Parathyroid adenoma (tissue), 2 donors: ENCODE measurements around the gene LRRC15.

ENCODE experiments used
- H2AFZ ChIP-seq: fragments of 300-600 bp; sonication (generic); one replicate; pipeline ENCODE4 v1.7.0; 2017; ENCODE audit warnings: antibody characterized with exemption, mild to moderate bottlenecking
- H3K27ac ChIP-seq: fragments of 300-600 bp; sonication (generic); one replicate; pipeline ENCODE4 v1.7.0; 2017
- H3K27me3 ChIP-seq: fragments of 300-600 bp; sonication (generic); one replicate; pipeline ENCODE4 v1.7.0; 2017; ENCODE audit warnings: low read length; ENCODE audit not compliant: control insufficient read depth, insufficient read depth
- H3K36me3 ChIP-seq: fragments of 300-600 bp; sonication (generic); one replicate; pipeline ENCODE4 v1.7.0; 2017; ENCODE audit warnings: low read length; ENCODE audit not compliant: control insufficient read depth, insufficient read depth
- H3K4me1 ChIP-seq: fragments of 300-600 bp; sonication (generic); one replicate; pipeline ENCODE4 v1.7.0; 2017; ENCODE audit warnings: control low read depth
- H3K4me2 ChIP-seq: fragments of 300-600 bp; sonication (generic); one replicate; pipeline ENCODE4 v1.7.0; 2017; ENCODE audit warnings: low read length
- H3K4me3 ChIP-seq: fragments of 300-600 bp; sonication (generic); one replicate; pipeline ENCODE4 v1.7.0; 2017; ENCODE audit warnings: low read depth, low read length
- H3K79me2 ChIP-seq: fragments of 300-600 bp; sonication (generic); one replicate; pipeline ENCODE4 v1.7.0; 2017; ENCODE audit warnings: control low read depth
- H3K9ac ChIP-seq: fragments of 300-600 bp; sonication (generic); one replicate; pipeline ENCODE4 v1.7.0; 2017; ENCODE audit warnings: mild to moderate bottlenecking
- H3K9me3 ChIP-seq: fragments of 300-600 bp; sonication (generic); one replicate; pipeline ENCODE4 v1.7.0; 2017; ENCODE audit warnings: low read length; ENCODE audit not compliant: control insufficient read depth
- CTCF ChIP-seq: fragments of 300-600 bp; sonication (generic); IDR thresholded peaks from one replicate; pipeline ENCODE4 v1.7.0; 2017; ENCODE audit warnings: antibody characterized with exemption, mild to moderate bottlenecking
- donor health status: primary hyperparathyroidism.

The LRRC15 gene

GRCh38 chr3:194379651-194380050 lies 10.1 kb upstream of the LRRC15 start:
- H3K4me2 ChIP-seq, result no peak overlapping the region
- H3K27me3 ChIP-seq, result no peaks in the 10 kb centered on the region
- no peaks in the 10 kb centered on the region for H3K36me3 ChIP-seq
- no peaks in the 10 kb centered on the region for H3K79me2 ChIP-seq
- no peak overlapping the region for H3K4me3 ChIP-seq
- no peaks in the 10 kb centered on the region for H3K4me1 ChIP-seq
- H2AFZ ChIP-seq, result no peak overlapping the region
- no peak overlapping the region for H3K9ac ChIP-seq
- no peak for TF ChIP-seq CTCF
- H3K27ac ChIP-seq, result no peak overlapping the region
- H3K9me3 ChIP-seq, result no peaks in the 10 kb centered on the region

GRCh38 chr3:194379231-194379630 lies 9.7 kb upstream of the LRRC15 start:
- no peaks in the 10 kb centered on the region for H3K79me2 ChIP-seq
- no peak overlapping the region for H3K4me2 ChIP-seq
- no peak overlapping the region for H3K9ac ChIP-seq
- no peak overlapping the region for H3K27ac ChIP-seq
- H3K4me1 ChIP-seq, result no peaks in the 10 kb centered on the region
- no peak overlapping the region for H2AFZ ChIP-seq
- no peaks in the 10 kb centered on the region for H3K36me3 ChIP-seq
- no peaks in the 10 kb centered on the region for H3K27me3 ChIP-seq
- no peaks in the 10 kb centered on the region for H3K9me3 ChIP-seq
- TF ChIP-seq CTCF, result no peak
- no peak overlapping the region for H3K4me3 ChIP-seq

- Histone ChIP-seq H3K79me2 (no peaks in the 10 kb centered on the region), H3K27me3 (no peaks in the 10 kb centered on the region), H3K9me3 (no peaks in the 10 kb centered on the region), H3K27ac (no peak overlapping the region), H2AFZ (no peak overlapping the region), H3K4me3 (no peak overlapping the region), H3K36me3 (no peaks in the 10 kb centered on the region), H3K4me2 (no peak overlapping the region), H3K4me1 (no peaks in the 10 kb centered on the region), H3K9ac (no peak overlapping the region)
- TF ChIP-seq CTCF, result no peak
Observed at GRCh38 chr3:194377708-194378107, 8.2 kb upstream of the LRRC15 start.

- Histone ChIP-seq H3K79me2 (no peaks in the 10 kb centered on the region), H2AFZ (no peak overlapping the region), H3K4me3 (no peak overlapping the region), H3K9ac (no peak overlapping the region), H3K4me1 (no peaks in the 10 kb centered on the region), H3K4me2 (no peak overlapping the region), H3K27ac (no peak overlapping the region), H3K36me3 (no peaks in the 10 kb centered on the region), H3K27me3 (no peaks in the 10 kb centered on the region), H3K9me3 (no peaks in the 10 kb centered on the region)
- no peak for TF ChIP-seq CTCF
Observed at GRCh38 chr3:194376241-194376560, 6.7 kb upstream of the LRRC15 start.

- TF ChIP-seq CTCF, result no peak
- H3K9me3 ChIP-seq, result no peaks in the 10 kb centered on the region
- H3K4me2 ChIP-seq, result no peak overlapping the region
- no peaks in the 10 kb centered on the region for H3K36me3 ChIP-seq
- H2AFZ ChIP-seq, result peak overlapping the region; percentile 30
- no peak overlapping the region for H3K27ac ChIP-seq
- H3K79me2 ChIP-seq, result no peaks in the 10 kb centered on the region
- H3K9ac ChIP-seq, result no peak overlapping the region
- no peak overlapping the region for H3K4me3 ChIP-seq
- no peaks in the 10 kb centered on the region for H3K27me3 ChIP-seq
- no peaks in the 10 kb centered on the region for H3K4me1 ChIP-seq
Observed at GRCh38 chr3:194375473-194376240, 6.1 kb upstream of the LRRC15 start.
